Left lung (tissue), 10 donors: Measurements from ENCODE around the gene CFAP43. TPM values are rescaled to one million over a fixed set of nuclear protein-coding genes. Genes with fewer than 3 reads are reported as not detected.

Experiments
- ATAC-seq: fragments of 200-7000 bp; cut with Tn5 transposase; one replicate; pipeline ENCODE4 v1.9.1; 2020; ENCODE audit warnings: moderate library complexity
- DNase-seq, 4 donors: peaks; one replicate each; pipeline ENCODE4 v3.0.0-alpha.2; 2013 to 2020
- H3K27ac ChIP-seq, 2 donors: fragments of 200-600 bp; sonication (generic) in 1 of 2; one replicate each; pipeline versions ENCODE4 v1.5.0 to v1.8.0; 2020 to 2021
- H3K27me3 ChIP-seq, 2 donors: fragments of 200-600 bp; sonication (generic) in 1 of 2; one replicate each; pipeline versions ENCODE4 v1.5.0 to v1.8.0; 2020 to 2021
- H3K36me3 ChIP-seq, 2 donors: fragments of 200-600 bp; sonication (generic) in 1 of 2; one replicate each; pipeline versions ENCODE4 v1.5.0 to v1.8.0; 2020 to 2021
- H3K4me1 ChIP-seq, 2 donors: fragments of 200-600 bp; one replicate each; pipeline ENCODE4 v1.8.0; 2021
- H3K4me3 ChIP-seq, 2 donors: fragments of 200-600 bp; sonication (generic) in 1 of 2; one replicate each; pipeline versions ENCODE4 v1.5.0 to v1.8.0; 2020 to 2021; ENCODE audit warnings: mild to moderate bottlenecking in 1 of 2
- H3K9me3 ChIP-seq, 2 donors: fragments of 200-600 bp; sonication (generic) in 1 of 2; one replicate each; pipeline versions ENCODE4 v1.5.0 to v1.8.0; 2020 to 2021
- CTCF ChIP-seq, 2 donors: fragments of 200-600 bp; sonication (generic) in 1 of 2; IDR thresholded peaks; one replicate each; pipeline versions ENCODE4 v1.5.0 to v1.8.0; 2021; ENCODE audit warnings: antibody characterized with exemption in 2 of 2
- intact Hi-C, 2 donors: fragments of 100-400 bp; cut with DNase I; formaldehyde crosslinking; loops; one replicate each; pipeline versions ENCODE4 v1.11.2 to v1.14.2; 2022
- polyA plus RNA-seq, 6 donors: library from polyadenylated mRNA; unstranded; fragments of 120-200 nt; gene quantifications; one replicate each; pipeline ENCODE4 v1.2.1, GENCODE V29; 2013; ENCODE audit not compliant: insufficient read length in 6 of 6
- total RNA-seq, 2 donors: library from RNA; stranded (reverse); fragmentation: NEBNext Ultra II Directional; extraction: Animal tissue kit (Norgen Biotek cat#: 25700); gene quantifications; one replicate each; pipeline ENCODE4 v1.2.1, GENCODE V29; 2021
- donor health status: DM: no; HTN: yes; CAD: no.
- donor health status: DM: no; HTN: no; CAD: no.

The CFAP43 gene
- total and polyA plus RNA-seq, 8 donors = 0.70 to 24.5 (median 11.9) TPM

- H3K27me3 ChIP-seq = peaks cover 0 to 16% of the 10 kb centered on the region in 2 donors
- ATAC-seq = no peak
- TF ChIP-seq CTCF (IDR thresholded peaks at IDR 0.05) = no peak
These were observed 44.0 kb upstream of the CFAP43 start for GRCh38 chr10:104276192-104276591.

GRCh38 chr10:104274762-104275721, 42.9 kb upstream of the CFAP43 start:
- peak; percentile 73 to 84 for TF ChIP-seq CTCF (IDR thresholded peaks at IDR 0.05)

More at GRCh38 chr10:104276192-104276591, 44.0 kb upstream of the CFAP43 start:
- Histone ChIP-seq H3K36me3 (no peaks in the 10 kb centered on the region), H3K9me3 (no peaks in the 10 kb centered on the region), H3K4me3 (no peak overlapping the region), H3K27ac (no peak overlapping the region), H3K4me1 (peaks cover 0 to 6% of the 10 kb centered on the region in 2 donors)
- intact Hi-C loops = no loop called here
- no peak for DNase-seq

GRCh38 chr10:104273899-104274575, 41.9 kb upstream of the CFAP43 start:
- peaks cover 0 to 16% of the 10 kb centered on the region in 2 donors for H3K27me3 ChIP-seq
- H3K4me3 ChIP-seq = no peak overlapping the region
- no peaks in the 10 kb centered on the region for H3K36me3 ChIP-seq
- peaks cover 0 to 6% of the 10 kb centered on the region in 2 donors for H3K4me1 ChIP-seq
- no peak for TF ChIP-seq CTCF (IDR thresholded peaks at IDR 0.05)
- no peak for DNase-seq
- H3K9me3 ChIP-seq = no peaks in the 10 kb centered on the region
- no peak for ATAC-seq
- intact Hi-C loops = no loop called here
- H3K27ac ChIP-seq = no peak overlapping the region

More at GRCh38 chr10:104274762-104275721, 42.9 kb upstream of the CFAP43 start:
- DNase-seq (peak; percentile 53 to 91 (median 58)), ATAC-seq (peak; percentile 97)
- intact Hi-C loops = no loop called here
- H3K36me3 ChIP-seq = no peaks in the 10 kb centered on the region
- peak overlapping the region; percentile 27 to 41 for H3K4me3 ChIP-seq
- H3K4me1 ChIP-seq = peaks cover 0 to 6% of the 10 kb centered on the region in 2 donors
- peaks cover 0 to 16% of the 10 kb centered on the region in 2 donors for H3K27me3 ChIP-seq
- H3K9me3 ChIP-seq = no peaks in the 10 kb centered on the region
- H3K27ac ChIP-seq = no peak overlapping the region

- intact Hi-C loops = no loop called here
- no peak for TF ChIP-seq CTCF (IDR thresholded peaks at IDR 0.05)
- peaks cover 0 to 8% of the 10 kb centered on the region in 2 donors for H3K4me1 ChIP-seq
- no peaks in the 10 kb centered on the region for H3K9me3 ChIP-seq
- no peak for ATAC-seq
- peaks cover 0 to 16% of the 10 kb centered on the region in 2 donors for H3K27me3 ChIP-seq
- no peak overlapping the region for H3K4me3 ChIP-seq
- DNase-seq = no peak
- H3K27ac ChIP-seq = no peak overlapping the region
- H3K36me3 ChIP-seq = peaks cover 0 to 1% of the 10 kb centered on the region in 2 donors
These were observed 41.1 kb upstream of the CFAP43 start for GRCh38 chr10:104273286-104273685.
